ENCODE data around the gene KCNA10.
A peak's percentile ranks its signal among the peaks of the same experiment; 100 is the strongest.

Gene KCNA10

GRCh38 chr1:110542725-110543124, 23.8 kb upstream of the KCNA10 start:
- POLR2A ChIA-PET: no interaction called here
- no peaks in the 10 kb centered on the region for H3K36me3 ChIP-seq (ENCODE audit: control insufficient read depth in 2 of 2, insufficient read depth in 1 of 2, low read length in 2 of 2)
- no peak for TF ChIP-seq ZNF292 (tag by site-specific recombination; IDR thresholded peaks at IDR 0.05; ENCODE audit: borderline replicate concordance, low read depth)
- TF ChIP-seq GLIS1 (tag by site-specific recombination; IDR thresholded peaks at IDR 0.05): no peak
- TF ChIP-seq, protein P1, sequence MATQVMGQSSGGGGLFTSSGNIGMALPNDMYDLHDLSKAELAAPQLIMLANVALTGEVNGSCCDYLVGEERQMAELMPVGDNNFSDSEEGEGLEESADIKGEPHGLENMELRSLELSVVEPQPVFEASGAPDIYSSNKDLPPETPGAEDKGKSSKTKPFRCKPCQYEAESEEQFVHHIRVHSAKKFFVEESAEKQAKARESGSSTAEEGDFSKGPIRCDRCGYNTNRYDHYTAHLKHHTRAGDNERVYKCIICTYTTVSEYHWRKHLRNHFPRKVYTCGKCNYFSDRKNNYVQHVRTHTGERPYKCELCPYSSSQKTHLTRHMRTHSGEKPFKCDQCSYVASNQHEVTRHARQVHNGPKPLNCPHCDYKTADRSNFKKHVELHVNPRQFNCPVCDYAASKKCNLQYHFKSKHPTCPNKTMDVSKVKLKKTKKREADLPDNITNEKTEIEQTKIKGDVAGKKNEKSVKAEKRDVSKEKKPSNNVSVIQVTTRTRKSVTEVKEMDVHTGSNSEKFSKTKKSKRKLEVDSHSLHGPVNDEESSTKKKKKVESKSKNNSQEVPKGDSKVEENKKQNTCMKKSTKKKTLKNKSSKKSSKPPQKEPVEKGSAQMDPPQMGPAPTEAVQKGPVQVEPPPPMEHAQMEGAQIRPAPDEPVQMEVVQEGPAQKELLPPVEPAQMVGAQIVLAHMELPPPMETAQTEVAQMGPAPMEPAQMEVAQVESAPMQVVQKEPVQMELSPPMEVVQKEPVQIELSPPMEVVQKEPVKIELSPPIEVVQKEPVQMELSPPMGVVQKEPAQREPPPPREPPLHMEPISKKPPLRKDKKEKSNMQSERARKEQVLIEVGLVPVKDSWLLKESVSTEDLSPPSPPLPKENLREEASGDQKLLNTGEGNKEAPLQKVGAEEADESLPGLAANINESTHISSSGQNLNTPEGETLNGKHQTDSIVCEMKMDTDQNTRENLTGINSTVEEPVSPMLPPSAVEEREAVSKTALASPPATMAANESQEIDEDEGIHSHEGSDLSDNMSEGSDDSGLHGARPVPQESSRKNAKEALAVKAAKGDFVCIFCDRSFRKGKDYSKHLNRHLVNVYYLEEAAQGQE (tag by site-specific recombination; IDR thresholded peaks at IDR 0.05): peak; percentile 98
- no peak for TF ChIP-seq ZNF362 (tag by site-specific recombination; IDR thresholded peaks at IDR 0.05)
- no peak for TF ChIP-seq ZBTB48 (tag by site-specific recombination; IDR thresholded peaks at IDR 0.05)
- TF ChIP-seq ZNF169 (tag by site-specific recombination; IDR thresholded peaks at IDR 0.05): no peak
- H3K4me1 ChIP-seq (ENCODE audit: control insufficient read depth, insufficient read depth, low read length): no peaks in the 10 kb centered on the region
- H3K27ac ChIP-seq (ENCODE audit: extremely low read depth, low read depth, low read length): no peak overlapping the region
- no peak overlapping the region for H3K4me3 ChIP-seq (ENCODE audit: low read depth, low read length)
- no peaks in the 10 kb centered on the region for H3K9me3 ChIP-seq (ENCODE audit: control insufficient read depth, insufficient read depth, low read depth, low read length)
- CTCF ChIA-PET: interaction anchor here (0.9 to 2.5 kb wide), 3 partner anchors 13 to 64 kb away, joined by 3 to 11 read pairs (median 5); no protein-coding TSS in a partner anchor

GRCh38 chr1:110541906-110542395, 23.0 kb upstream of the KCNA10 start:
- CTCF ChIA-PET: interaction anchor here (0.6 to 2.5 kb wide), 5 partner anchors 13 to 65 kb away, joined by 3 to 13 read pairs (median 5); partner anchors contain the start of gene KCNA2
- H3K4me3 ChIP-seq (ENCODE audit: low read depth, low read length): no peak overlapping the region
- H3K36me3 ChIP-seq (ENCODE audit: control insufficient read depth in 2 of 2, insufficient read depth in 1 of 2, low read length in 2 of 2): no peaks in the 10 kb centered on the region
- H3K4me1 ChIP-seq (ENCODE audit: control insufficient read depth, insufficient read depth, low read length): no peaks in the 10 kb centered on the region
- H3K9me3 ChIP-seq (ENCODE audit: control insufficient read depth, insufficient read depth, low read depth, low read length): no peaks in the 10 kb centered on the region
- POLR2A ChIA-PET: no interaction called here
- no peak overlapping the region for H3K27ac ChIP-seq (ENCODE audit: extremely low read depth, low read depth, low read length)
- TF ChIP-seq ZNF518A (tag by site-specific recombination; conservative IDR thresholded peaks at IDR 0.05; ENCODE audit: low read depth): no peak
- TF ChIP-seq, protein P2, sequence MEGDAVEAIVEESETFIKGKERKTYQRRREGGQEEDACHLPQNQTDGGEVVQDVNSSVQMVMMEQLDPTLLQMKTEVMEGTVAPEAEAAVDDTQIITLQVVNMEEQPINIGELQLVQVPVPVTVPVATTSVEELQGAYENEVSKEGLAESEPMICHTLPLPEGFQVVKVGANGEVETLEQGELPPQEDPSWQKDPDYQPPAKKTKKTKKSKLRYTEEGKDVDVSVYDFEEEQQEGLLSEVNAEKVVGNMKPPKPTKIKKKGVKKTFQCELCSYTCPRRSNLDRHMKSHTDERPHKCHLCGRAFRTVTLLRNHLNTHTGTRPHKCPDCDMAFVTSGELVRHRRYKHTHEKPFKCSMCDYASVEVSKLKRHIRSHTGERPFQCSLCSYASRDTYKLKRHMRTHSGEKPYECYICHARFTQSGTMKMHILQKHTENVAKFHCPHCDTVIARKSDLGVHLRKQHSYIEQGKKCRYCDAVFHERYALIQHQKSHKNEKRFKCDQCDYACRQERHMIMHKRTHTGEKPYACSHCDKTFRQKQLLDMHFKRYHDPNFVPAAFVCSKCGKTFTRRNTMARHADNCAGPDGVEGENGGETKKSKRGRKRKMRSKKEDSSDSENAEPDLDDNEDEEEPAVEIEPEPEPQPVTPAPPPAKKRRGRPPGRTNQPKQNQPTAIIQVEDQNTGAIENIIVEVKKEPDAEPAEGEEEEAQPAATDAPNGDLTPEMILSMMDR (tag by site-specific recombination; IDR thresholded peaks at IDR 0.05): no peak
- TF ChIP-seq ZNF785 (tag by site-specific recombination; IDR thresholded peaks at IDR 0.05): no peak
- TF ChIP-seq ZNF394 (tag by site-specific recombination; IDR thresholded peaks at IDR 0.05; ENCODE audit: borderline replicate concordance): no peak
- no peak for TF ChIP-seq ZBTB49 (tag by site-specific recombination; IDR thresholded peaks at IDR 0.05; ENCODE audit: low read depth)
- TF ChIP-seq ZNF398 (tag by site-specific recombination; IDR thresholded peaks at IDR 0.05): no peak
- no peak for TF ChIP-seq ZNF660 (tag by site-specific recombination; IDR thresholded peaks at IDR 0.05)
- TF ChIP-seq ZNF571 (tag by site-specific recombination; IDR thresholded peaks at IDR 0.05): no peak
- no peak for TF ChIP-seq ZNF121 (tag by site-specific recombination; IDR thresholded peaks at IDR 0.05)
- TF ChIP-seq ZNF302 (tag by site-specific recombination; IDR thresholded peaks at IDR 0.05; ENCODE audit: low read depth): no peak
